Astrocyte (in vitro differentiated cells and primary cell): ENCODE measurements around the gene NUDT14. TPM values are rescaled to one million over a fixed set of nuclear protein-coding genes. Genes with fewer than 3 reads are reported as not detected.

Experiments used
- DNase-seq: peaks from one replicate; pipeline ENCODE4 v3.0.0-alpha.2; 2010; ENCODE audit warnings: low read depth
- FAIRE-seq: peaks from 2 replicates; lab custom pipeline; 2011; peaks lifted over from hg19 to GRCh38; lab: Jason Lieb, UNC
- H2AFZ ChIP-seq: 2 replicates; pipeline ENCODE4 v1.6.0; 2012; ENCODE audit warnings: low read depth, low read length, inconsistent platforms
- H3K27ac ChIP-seq: 2 replicates; pipeline ENCODE4 v1.5.1; 2011; ENCODE audit warnings: low read depth, low read length, inconsistent platforms
- H3K27me3 ChIP-seq: 2 replicates; pipeline ENCODE4 v1.6.0; 2011; ENCODE audit warnings: low read length, inconsistent platforms; ENCODE audit not compliant: insufficient read depth
- H3K36me3 ChIP-seq: 2 replicates; pipeline ENCODE4 v1.5.1; 2011; ENCODE audit warnings: low read length, inconsistent platforms; ENCODE audit not compliant: insufficient read depth
- H3K4me1 ChIP-seq: 2 replicates; pipeline ENCODE4 v1.5.1; 2011; ENCODE audit warnings: low read length, inconsistent platforms; ENCODE audit not compliant: insufficient read depth
- H3K4me2 ChIP-seq: 2 replicates; pipeline ENCODE4 v1.6.0; 2012; ENCODE audit warnings: low read length, inconsistent platforms
- H3K4me3 ChIP-seq: 2 replicates; pipeline ENCODE4 v1.5.1; 2011; ENCODE audit warnings: low read depth, mild to moderate bottlenecking, low read length, inconsistent platforms; ENCODE audit not compliant: insufficient read depth
- H3K79me2 ChIP-seq: 2 replicates; pipeline ENCODE4 v1.6.0; 2012; ENCODE audit warnings: mild to moderate bottlenecking, low read length, inconsistent platforms; ENCODE audit not compliant: insufficient read depth
- H3K9ac ChIP-seq: 2 replicates; pipeline ENCODE4 v1.6.0; 2012; ENCODE audit warnings: mild to moderate bottlenecking, low read length, inconsistent platforms
- H3K9me3 ChIP-seq: 2 replicates; pipeline ENCODE4 v1.5.1; 2012; ENCODE audit warnings: low read depth, mild to moderate bottlenecking, low read length, inconsistent platforms; ENCODE audit not compliant: insufficient read depth
- H4K20me1 ChIP-seq: 2 replicates; pipeline ENCODE4 v1.6.0; 2012; ENCODE audit warnings: low read length, inconsistent platforms; ENCODE audit not compliant: insufficient read depth
- H3K27ac Mint-ChIP-seq: one replicate; pipeline ENCODE4 v1.8.0; 2021; ENCODE audit warnings: mild to moderate bottlenecking, mixed read lengths; ENCODE audit not compliant: unreplicated experiment
- H3K27me3 Mint-ChIP-seq: one replicate; pipeline ENCODE4 v1.8.0; 2021; ENCODE audit warnings: low read depth, mixed read lengths; ENCODE audit not compliant: unreplicated experiment
- H3K36me3 Mint-ChIP-seq: one replicate; pipeline ENCODE4 v1.8.0; 2021; ENCODE audit warnings: low read depth, mixed read lengths; ENCODE audit not compliant: unreplicated experiment
- H3K4me1 Mint-ChIP-seq: one replicate; pipeline ENCODE4 v1.8.0; 2021; ENCODE audit warnings: low read depth, mixed read lengths; ENCODE audit not compliant: unreplicated experiment
- H3K4me3 Mint-ChIP-seq: one replicate; pipeline ENCODE4 v1.8.0; 2021; ENCODE audit warnings: mild to moderate bottlenecking, moderate library complexity, mixed read lengths; ENCODE audit not compliant: unreplicated experiment
- H3K9me3 Mint-ChIP-seq: one replicate; pipeline ENCODE4 v1.8.0; 2021; ENCODE audit warnings: mild to moderate bottlenecking, mixed read lengths; ENCODE audit not compliant: unreplicated experiment
- CTCF ChIP-seq: IDR thresholded peaks from 2 replicates; pipeline ENCODE4 v1.5.1; 2011; ENCODE audit warnings: low read depth, mild to moderate bottlenecking, inconsistent platforms, low read length, moderate library complexity; ENCODE audit not compliant: insufficient read depth
- EZH2 ChIP-seq: IDR thresholded peaks from 2 replicates; pipeline ENCODE4 v1.6.1; 2012; ENCODE audit warnings: mild to moderate bottlenecking, low read length, inconsistent platforms; ENCODE audit not compliant: insufficient read depth
- total RNA-seq: library from RNA; stranded (reverse); gene quantifications from 2 replicates; pipeline ENCODE4 v1.2.1, GENCODE V29; 2021

NUDT14 gene
- total RNA-seq, 1 donor from 2014 or later = 17.5 TPM

- peaks cover 26% of the 10 kb centered on the region for H3K4me1 ChIP-seq
- H3K4me1 Mint-ChIP-seq = peaks cover 2% of the 10 kb centered on the region
- no peak for DNase-seq
These were observed 13.9 kb upstream of the NUDT14 start for GRCh38 chr14:105195051-105195450.

GRCh38 chr14:105193916-105194782 is 13.0 kb upstream of the NUDT14 start:
- H3K4me3 ChIP-seq = no peak overlapping the region
- no peak overlapping the region for H3K9ac ChIP-seq
- H3K4me3 Mint-ChIP-seq = no peak overlapping the region
- H3K27me3 ChIP-seq = peaks cover 5% of the 10 kb centered on the region
- no peaks in the 10 kb centered on the region for H3K9me3 ChIP-seq
- H3K27ac ChIP-seq = no peak overlapping the region
- TF ChIP-seq EZH2 (no peak), CTCF (no peak)
- no peak overlapping the region for H3K4me2 ChIP-seq
- peaks cover 22% of the 10 kb centered on the region for H3K27me3 Mint-ChIP-seq
- peaks cover 2% of the 10 kb centered on the region for H3K4me1 Mint-ChIP-seq
- no peaks in the 10 kb centered on the region for H3K79me2 ChIP-seq
- no peaks in the 10 kb centered on the region for H3K36me3 ChIP-seq
- H2AFZ ChIP-seq = no peak overlapping the region
- DNase-seq = no peak
- H3K36me3 Mint-ChIP-seq = no peaks in the 10 kb centered on the region
- FAIRE-seq = no peak
- H4K20me1 ChIP-seq = no peaks in the 10 kb centered on the region
- no peak overlapping the region for H3K27ac Mint-ChIP-seq
- no peaks in the 10 kb centered on the region for H3K9me3 Mint-ChIP-seq
- H3K4me1 ChIP-seq = peaks cover 26% of the 10 kb centered on the region

More at GRCh38 chr14:105195051-105195450, 13.9 kb upstream of the NUDT14 start:
- Mint-ChIP-seq H3K9me3 (no peaks in the 10 kb centered on the region), H3K4me3 (no peak overlapping the region), H3K27me3 (peaks cover 27% of the 10 kb centered on the region), H3K36me3 (no peaks in the 10 kb centered on the region), H3K27ac (no peak overlapping the region)
- no peak for TF ChIP-seq CTCF
- TF ChIP-seq EZH2 = no peak
- Histone ChIP-seq H3K27me3 (peaks cover 5% of the 10 kb centered on the region), H3K4me3 (no peak overlapping the region), H4K20me1 (no peaks in the 10 kb centered on the region), H3K4me2 (no peak overlapping the region), H3K79me2 (no peaks in the 10 kb centered on the region), H3K9me3 (no peaks in the 10 kb centered on the region), H3K36me3 (no peaks in the 10 kb centered on the region), H2AFZ (no peak overlapping the region), H3K27ac (no peak overlapping the region), H3K9ac (no peak overlapping the region)
- no peak for FAIRE-seq
